Activated T-helper 1 cell treated with anti-CD3 and anti-CD28 coated beads, Interleukin-2, amount 50 U/mL, for 16 hours (primary cell): Measurements from ENCODE around the gene SLC9B1.
A peak's percentile ranks its signal among the peaks of the same experiment; 100 is the strongest.

Source experiments
- DNase-seq, 2 donors: peaks; one replicate each; pipeline ENCODE4 v3.0.0-alpha.2; 2020; ENCODE audit warnings: low read depth in 1 of 2, low spot score in 1 of 2

The SLC9B1 gene, protein sequence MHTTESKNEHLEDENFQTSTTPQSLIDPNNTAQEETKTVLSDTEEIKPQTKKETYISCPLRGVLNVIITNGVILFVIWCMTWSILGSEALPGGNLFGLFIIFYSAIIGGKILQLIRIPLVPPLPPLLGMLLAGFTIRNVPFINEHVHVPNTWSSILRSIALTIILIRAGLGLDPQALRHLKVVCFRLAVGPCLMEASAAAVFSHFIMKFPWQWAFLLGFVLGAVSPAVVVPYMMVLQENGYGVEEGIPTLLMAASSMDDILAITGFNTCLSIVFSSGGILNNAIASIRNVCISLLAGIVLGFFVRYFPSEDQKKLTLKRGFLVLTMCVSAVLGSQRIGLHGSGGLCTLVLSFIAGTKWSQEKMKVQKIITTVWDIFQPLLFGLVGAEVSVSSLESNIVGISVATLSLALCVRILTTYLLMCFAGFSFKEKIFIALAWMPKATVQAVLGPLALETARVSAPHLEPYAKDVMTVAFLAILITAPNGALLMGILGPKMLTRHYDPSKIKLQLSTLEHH

DNA sequence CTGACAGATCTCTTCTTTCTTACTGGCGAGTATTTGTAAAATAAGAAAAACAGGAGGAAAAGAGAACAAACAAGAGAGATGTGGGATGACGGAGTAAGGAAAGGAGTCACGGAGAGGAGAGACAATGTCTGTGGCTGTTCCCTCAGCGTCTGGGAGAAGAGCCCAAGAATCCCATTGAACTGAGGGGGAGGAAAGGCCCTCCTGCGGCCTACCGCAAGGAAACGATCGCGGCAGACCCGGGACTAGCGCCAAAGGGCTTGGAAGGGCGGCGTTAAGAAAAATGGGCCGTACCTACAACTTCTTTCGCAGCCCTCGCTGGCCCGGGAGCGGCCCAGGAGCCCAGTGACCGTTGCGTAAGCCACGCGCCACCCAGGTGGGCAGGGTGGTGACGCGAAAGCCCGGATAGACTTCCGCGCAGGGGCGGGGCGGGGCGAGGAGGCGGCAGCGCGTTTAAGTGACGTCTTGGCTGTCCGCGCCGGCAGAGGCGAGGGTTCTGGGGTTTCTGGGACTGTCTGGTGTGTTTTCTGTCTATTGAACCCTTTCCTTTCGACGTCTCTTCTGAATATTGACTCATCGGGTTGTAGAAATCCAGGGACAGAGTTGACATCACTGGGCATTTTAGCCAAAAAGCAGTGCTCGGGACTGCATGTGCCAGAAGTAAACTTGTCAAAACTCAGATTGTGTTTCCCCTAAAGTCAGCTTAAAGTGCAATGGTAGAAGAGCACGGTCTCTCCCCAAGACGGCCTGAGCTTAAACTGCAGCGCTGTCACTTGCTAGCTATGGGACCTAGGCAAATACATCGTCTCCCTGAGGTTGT, at the start of gene SLC9B1:
SLC9B1 (minus strand) TSS at position 398 of the 817 bp plus-strand sequence. CDS start 27,994 bp downstream, outside the sequence.
- DNase-seq: peak; percentile 87 to 89

DNA sequence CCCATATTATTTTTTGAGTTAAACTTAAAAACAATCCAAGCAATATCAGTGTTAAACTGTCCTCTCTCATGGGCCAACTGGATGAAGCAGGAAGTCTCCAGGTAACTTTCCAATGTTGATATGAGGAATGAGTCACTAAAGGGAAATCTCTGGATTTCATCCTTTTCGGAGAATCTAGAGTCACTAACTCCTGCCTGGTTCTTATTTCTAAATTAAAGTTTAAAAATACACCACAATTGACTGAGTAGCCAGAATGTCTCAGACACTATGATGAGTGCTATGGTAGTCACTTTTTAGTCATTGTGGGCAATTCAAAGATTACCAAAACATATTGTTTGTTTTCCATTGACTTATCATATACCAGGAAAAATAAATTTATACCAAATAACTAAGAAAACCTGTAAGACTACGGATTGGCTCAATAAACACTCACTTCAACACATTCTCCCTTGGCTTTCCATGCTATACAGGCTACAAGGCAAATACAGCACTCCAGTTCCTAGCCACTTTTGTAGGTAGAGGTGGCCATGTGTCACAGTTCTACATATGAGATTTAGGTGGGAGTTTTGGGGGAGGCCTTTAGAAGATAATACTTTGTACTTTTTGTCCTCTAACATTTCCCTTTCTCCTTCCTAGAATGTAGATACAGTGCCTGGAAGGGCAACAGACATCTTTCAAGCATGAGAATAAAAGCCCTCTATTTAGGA, 48.5 kb upstream of the SLC9B1 start:
- DNase-seq: no peak

DNA sequence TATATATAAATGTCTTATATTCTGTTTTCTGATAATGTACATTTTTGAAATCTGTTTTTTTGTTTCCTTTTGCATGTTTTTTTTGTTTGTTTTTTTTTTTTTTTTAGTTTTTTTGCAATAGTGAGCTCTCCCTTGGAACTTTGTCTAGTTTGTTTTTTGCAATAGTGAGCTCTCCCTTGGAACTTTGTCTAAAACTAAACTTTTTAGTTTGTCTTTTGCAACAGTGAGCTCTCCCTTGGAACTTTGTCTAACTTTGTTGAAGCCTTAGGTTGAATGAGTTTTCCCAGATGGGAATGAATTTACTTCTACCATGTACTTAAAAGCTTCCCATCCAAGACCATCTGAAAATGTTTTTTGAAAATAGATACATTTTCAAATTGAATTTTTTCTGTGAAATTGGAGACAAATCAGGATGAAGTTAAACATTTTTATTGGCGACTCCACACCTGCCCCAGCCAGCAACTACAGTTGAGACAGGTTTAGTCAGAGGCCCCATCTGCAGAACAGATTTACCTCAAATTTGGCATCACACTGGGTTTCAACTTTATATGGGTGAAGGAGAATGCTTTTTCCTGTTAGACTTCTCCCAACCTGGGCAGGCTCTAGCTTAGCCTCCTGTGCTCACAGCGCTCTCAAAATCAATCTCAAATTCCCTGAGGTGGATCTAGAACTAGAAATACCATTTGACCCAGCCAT, 41.1 kb upstream of the SLC9B1 start:
- no peak for DNase-seq

DNA sequence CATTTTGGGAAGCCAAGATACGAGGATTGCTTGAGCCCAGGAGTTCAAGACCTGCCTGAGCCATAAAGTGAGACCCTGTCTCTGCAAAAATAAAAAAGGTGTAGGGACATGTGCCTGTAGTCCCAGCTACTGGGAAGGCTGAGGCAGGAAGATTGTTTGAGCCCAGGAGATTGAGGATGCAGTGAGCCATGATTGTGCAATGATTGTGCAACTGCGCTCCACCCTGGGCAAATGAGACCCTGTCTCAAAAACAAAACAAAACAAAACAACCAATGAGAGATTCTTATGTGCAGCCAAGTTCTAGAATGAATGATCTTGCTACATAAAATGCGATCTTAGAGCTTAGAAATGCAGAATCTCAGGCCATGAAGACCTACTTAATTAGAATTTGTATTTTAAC, 34.5 kb upstream of the SLC9B1 start:
- no peak for DNase-seq

DNA sequence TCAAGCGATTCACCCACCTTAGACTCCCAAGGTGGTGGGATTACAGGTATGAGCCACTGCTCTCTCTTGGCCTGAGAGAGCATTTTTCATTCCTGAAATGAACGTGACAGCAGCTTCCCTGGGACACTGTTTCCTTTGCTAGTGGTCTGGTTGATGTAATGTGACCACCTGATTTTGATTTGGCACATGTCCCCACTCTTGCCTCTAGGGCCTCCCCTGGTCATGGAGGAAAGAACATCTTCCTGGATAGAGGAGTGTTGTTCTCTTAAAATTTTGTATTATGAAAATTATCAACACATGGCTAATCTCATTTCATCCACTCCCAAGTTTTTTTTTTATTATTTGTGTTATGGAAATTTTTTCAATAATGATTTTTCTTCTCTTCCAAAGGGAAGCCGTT, 33.3 kb upstream of the SLC9B1 start:
- DNase-seq: no peak

DNA sequence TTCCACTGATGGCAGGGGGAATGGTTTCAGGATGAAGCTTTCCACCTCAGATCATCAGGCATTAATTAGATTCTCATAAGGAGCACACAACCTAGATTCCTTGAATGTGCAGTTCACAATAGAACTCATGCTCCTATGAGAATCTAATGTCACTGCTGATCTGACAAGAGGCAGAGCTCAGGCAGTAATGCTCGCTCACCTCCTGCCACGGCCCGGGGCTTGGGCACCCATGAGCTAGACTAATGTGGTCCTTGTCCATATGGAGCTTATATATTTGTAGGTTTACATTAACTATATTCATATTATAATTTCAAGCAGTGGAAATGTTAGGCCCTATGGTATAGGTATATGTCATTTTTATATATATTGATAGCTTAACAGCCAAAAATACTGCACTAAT, 32.6 kb upstream of the SLC9B1 start:
- DNase-seq: no peak

DNA sequence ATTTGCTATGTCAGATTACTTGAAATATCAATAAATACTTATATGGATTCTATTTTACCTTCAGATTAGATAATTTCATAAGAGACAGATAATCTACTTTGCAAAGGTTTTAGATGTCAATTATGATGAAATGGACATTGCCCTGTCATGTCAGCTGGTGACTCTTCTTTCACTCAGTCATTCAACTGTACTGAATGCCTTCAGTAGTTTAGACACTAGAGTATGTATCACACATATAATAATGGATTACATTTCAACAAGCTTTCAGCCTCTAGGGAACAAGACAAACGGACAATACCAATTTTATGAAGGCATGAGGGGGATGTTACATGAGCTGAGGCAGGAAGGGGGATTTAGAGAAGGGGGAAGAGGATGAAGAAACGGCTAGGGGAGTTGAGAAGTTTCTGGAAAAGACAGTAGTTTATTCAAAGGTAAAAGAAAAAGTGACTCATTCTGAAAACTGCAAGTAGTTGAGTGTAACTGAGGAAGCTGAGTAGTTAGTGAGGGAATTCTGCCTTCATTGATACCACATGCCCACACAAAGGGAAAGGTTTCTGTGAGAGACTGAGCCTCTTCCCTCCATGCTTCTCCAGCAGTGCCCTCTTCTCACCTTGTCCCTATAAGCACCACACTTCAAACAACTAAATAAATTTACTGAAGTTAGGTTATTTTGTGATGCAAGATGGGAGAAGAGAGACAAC, 31.4 kb upstream of the SLC9B1 start:
- no peak for DNase-seq

DNA sequence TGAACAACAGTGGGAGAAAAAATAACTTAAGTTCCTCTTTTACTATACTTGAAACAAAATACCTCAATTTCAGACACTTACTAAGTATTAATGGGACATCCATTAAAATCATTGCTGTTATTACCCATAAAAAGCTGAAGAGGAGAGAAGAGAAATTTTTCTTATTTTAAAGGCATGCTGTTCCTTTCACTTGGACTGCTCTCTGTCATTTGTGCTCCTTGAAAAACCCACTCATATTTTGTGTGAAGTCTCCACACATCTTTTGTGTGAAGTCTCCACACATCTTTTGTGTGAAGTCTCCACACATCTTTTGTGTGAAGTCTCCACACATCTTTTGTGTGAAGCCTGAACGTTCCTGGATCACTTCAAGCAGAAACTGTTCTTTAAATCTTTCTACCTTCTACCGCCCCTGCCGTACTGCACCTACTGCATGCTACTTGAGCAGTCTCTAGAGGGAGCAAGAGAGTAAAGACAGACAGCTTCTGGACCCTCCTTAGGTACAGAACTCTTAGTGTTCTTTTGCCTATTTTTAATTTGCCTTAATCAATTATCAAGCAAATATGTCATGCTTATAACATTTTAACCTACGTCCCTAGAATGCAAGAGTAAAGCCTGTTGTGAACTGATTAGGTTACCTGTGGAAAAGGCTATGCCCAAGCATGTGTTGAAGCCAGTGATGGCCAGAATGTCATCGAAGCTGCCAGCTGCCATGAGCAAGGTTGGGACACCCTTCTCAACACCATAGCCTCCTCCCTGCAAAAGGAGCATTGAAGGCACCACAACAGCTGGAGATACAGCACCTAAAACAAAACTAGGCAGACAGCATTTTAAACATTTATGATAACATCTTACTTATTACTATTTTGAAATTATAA, 27.1 kb upstream of the SLC9B1 start:
- DNase-seq: peak in 1 of 2 donors; percentile 5

DNA sequence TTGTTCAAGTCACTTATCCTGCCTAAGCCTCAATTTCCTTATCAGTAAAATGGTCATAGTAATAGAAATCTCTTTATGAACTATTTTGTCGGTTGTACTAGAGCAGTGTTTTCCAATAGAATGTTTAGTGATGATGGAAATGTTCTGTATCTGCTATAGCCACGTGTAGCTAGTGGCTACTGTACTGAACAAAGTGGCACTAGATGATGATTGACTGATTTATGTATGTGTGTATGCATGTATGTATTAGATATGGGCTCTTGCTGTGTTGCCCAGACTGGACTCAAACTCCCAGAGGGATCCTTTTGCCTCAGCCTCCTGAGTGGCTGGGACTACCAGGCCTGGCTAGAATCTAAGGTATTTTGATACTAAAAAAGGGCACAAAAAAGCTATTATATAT, 24.7 kb upstream of the SLC9B1 start:
- no peak for DNase-seq

DNA sequence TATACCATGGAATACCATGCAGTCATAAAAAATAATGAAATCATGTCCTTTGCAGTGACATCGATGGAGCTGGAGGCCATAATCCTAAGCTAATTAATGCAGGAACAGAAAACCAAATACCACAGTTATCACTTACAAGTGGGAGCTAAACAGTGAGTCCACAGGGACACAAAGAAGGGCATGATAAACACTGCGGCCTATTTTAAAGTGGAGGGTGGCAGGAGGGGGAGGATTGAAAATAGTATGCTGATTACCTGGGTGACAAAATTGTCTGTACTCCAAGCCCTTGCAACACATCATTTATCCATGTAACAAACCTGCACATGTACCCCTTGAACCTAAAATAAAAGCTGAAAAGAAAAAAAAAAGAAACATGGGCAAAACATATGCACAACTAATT, 16.7 kb upstream of the SLC9B1 start:
- no peak for DNase-seq

DNA sequence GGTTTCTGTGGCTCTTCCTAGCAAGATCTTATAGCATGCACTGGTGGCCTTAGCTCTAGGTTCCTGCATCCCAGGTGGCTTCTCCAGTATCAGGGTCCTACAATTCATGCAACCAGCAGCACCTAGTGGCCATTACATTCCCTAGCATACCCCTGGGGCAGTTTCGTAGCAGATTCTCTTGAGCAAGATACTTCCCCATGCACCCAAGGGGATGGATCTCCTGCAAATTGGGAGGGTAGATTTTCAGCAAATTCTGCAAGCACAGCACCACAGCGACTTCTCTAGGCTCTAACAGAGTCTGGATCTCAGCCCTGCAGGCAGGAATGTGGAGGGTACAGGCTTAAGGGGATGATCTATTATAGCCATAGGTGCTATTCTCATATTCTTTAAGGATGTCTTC, 13.1 kb upstream of the SLC9B1 start:
- DNase-seq: no peak

DNA sequence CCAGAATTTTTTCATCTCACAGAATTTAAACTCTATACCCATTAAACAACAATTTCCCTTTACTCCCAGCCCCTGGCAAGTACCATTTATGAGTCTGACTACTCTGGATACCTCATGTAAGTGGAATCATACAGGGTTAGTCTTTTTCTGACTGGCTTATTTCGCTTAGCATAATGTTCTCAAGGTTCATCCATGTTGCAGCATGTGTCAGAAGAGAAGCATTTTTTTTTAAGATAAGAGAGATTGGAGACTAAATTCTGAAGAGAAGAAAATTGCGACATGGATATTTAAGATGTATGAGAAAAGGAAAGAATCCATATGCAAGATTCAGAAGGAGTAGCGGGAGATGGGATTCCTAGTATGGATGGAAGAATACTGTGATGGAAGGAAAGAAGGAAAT, 11.3 kb upstream of the SLC9B1 start:
- no peak for DNase-seq

DNA sequence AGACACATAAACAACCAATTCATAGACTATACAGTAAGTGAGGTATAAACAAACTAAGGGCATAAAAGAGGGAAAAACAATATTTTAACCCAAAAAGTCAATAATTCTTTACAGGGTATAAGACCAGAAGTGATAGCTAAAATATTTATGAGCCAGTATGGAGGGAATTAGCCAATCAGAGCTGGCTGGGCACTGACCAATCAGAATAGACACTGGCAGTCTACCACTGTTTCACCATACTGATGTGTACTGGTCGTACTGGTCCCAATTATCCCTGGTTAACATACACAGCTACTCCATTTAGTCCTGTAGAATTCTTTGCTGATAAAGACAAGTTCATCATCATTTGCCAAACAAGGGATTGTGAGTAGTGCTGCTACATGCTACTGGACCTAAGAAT, 9.8 kb upstream of the SLC9B1 start:
- DNase-seq: no peak

DNA sequence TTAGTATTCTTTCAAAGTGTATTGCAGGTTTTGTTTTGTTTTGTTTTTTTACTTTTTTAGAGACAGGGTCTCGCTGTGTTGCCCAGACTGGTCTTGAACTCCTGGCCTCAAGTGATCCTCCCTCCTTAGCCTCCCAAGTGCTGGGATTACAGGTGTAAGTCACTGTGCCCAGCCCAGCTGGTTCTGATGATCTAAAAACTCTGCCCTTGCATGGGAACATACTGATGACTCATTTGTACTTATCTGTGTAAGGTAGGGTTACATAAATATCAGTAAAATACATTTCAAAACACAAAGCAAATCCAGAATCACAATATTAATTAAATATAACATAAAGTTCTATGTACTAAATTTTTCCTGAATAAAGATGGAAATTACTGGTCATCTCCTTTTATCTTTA, 7.4 kb upstream of the SLC9B1 start:
- DNase-seq: no peak

DNA sequence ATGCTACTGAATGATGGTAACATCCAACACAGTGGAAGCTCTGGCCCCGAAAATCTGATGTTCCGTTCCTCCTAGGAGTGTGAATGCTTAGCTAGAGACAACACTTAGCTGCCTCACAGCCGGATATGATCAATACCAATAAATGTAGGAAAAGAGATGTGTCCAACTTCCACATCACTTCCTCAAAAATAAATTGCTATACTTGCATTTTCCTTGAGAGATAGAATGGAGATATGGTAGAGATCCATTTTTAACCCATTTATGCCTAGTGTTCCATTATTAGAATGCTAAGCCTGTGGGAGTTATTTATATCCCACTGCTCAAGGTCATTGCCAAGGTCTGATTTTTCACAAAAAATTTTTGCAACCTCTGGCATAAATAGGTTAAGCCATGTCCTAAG, 5.5 kb upstream of the SLC9B1 start:
- no peak for DNase-seq

DNA sequence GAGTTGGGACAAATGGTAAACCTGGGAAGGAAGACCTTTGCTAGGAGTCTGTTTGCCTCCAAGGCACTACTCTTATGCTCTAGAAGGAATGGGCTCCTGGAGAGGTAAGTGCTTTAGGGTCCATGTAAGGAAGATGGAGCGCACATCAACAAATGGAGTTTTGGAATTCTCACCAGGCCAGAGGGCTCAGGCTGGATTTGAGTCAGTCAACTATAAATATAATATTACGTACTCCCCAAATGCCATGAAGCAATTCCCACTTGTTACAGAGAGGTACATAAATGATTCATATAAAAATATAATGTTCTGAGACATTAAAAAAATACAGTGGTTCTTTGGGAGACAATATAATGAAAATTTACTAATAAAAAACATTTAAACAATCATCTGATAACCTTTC, 1.6 kb upstream of the SLC9B1 start:
- no peak for DNase-seq

DNA sequence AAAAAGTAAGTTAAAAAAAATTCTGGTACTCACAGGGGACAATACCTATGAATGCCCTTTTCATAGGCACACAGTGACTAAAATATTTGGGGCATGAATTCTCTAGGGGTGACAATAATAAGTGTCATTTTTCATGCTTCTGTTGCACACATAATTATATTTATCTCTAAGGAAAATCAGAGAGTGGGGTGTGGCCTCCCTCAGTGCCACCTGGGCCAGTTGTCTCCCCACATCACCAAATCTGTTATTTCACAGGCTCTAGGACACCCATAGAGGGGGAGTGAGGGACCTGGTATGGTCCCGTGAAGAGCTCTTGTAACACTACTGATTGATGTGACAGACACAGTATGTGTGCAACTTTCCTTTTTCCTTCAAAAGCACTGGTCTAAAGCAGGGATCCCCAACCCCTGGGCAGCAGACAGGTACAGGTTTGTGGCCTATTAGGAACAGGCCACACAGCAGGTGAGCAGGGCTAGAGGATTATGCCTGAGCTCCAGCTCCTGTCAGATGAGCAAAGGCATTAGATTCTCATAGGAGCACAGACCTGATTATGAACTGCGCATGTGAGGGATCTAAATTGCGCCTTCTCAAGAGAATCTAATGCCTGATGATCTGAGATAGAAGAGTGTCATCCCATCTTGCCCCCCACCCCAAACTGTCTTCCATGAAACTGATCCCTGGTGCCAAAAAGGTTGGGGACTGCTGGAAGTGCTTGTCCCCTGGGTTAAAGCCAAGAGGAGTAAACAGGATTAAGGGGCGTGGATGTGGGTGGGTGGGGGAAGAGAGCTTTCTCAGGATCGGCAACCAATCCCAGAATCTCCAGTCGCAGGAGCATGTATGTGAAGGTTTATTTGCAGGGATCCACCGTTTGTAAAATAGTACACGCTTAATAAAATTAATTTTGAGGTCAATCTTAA, 856 bp downstream of the SLC9B1 start:
- DNase-seq: no peak

DNA sequence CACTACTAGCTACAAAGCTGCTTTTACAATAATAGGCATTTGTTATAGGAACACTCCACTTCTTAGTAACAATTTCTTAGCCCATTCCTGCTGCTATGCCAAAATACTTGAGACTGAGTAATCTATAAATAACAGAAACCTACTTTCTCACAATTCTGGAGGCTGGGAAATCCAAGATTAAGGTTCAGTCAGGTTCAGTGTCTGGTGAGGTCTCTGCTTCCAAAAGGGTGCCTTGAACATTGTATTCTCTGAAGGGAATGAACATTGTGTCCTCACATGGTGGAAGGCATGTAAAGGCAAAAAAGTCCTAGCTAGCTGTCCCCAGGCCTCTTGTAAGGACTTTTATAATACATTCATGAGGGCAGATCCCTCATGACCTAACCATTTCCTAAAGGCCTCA, 7.0 kb downstream of the SLC9B1 start:
- no peak for DNase-seq
